Pancreas (tissue), 10 donors: Measurements from ENCODE around the gene ADCY2. TPM values are rescaled to one million over a fixed set of nuclear protein-coding genes. Genes with fewer than 3 reads are reported as not detected.

Experiments
- ATAC-seq, 4 donors: fragments of 200-7000 bp; cut with Tn5 transposase; one replicate each; pipeline versions ENCODE4 v1.8.0 to v1.9.1; 2020; ENCODE audit warnings: mild to moderate bottlenecking in 4 of 4, moderate library complexity in 4 of 4
- DNase-seq, 6 donors: peaks; one replicate each; pipeline ENCODE4 v3.0.0-alpha.2; 2020
- FAIRE-seq: peaks from 2 replicates; lab custom pipeline; 2012; peaks lifted over from hg19 to GRCh38; lab: Jason Lieb, UNC
- H3K27ac ChIP-seq, 4 donors: fragments of 200-600 bp; sonication (generic); 1 replicate in 3 of 4; 2 replicates in 1 of 4; pipeline versions ENCODE4 v1.5.0 to v1.8.0; 2020
- H3K27me3 ChIP-seq, 4 donors: fragments of 200-600 bp; one replicate each; pipeline ENCODE4 v1.8.0; 2021
- H3K36me3 ChIP-seq, 3 donors: fragments of 200-600 bp; sonication (generic) in 1 of 3; one replicate each; pipeline versions ENCODE4 v1.5.0 to v1.8.0; 2020 to 2021
- H3K4me1 ChIP-seq, 3 donors: fragments of 200-600 bp; one replicate each; pipeline ENCODE4 v1.8.0; 2021
- H3K4me3 ChIP-seq, 4 donors: fragments of 200-600 bp; sonication (generic) in 2 of 4; one replicate each; pipeline versions ENCODE4 v1.5.0 to v1.8.0; 2020 to 2021
- H3K9me3 ChIP-seq, 4 donors: fragments of 200-600 bp; one replicate each; pipeline ENCODE4 v1.8.0; 2021
- WGBS, 2 donors: extraction: QIAGEN DNeasy Blood & Tissue Kit; methylation state at CpG; one replicate each; pipeline ENCODE4 v1.1.7; 2013; 5-methylcytosine and 5-hydroxymethylcytosine counted together
- intact Hi-C, 3 donors: fragments of 100-400 bp; cut with DNase I; formaldehyde crosslinking; loops; one replicate each; pipeline versions ENCODE4 v1.11.1 to v1.14.2; 2022
- polyA plus RNA-seq, 2 donors: library from polyadenylated mRNA; stranded (reverse); fragments of 200-250 nt; gene quantifications; one replicate each; pipeline ENCODE4 v1.2.3, GENCODE V29; 2013
- total RNA-seq, 6 donors: library from RNA; stranded (reverse); fragmentation: NEBNext Ultra II Directional in 4 of 6; extraction: Animal tissue kit (Norgen Biotek cat#: 25700) in 4 of 6; gene quantifications; one replicate each; pipeline versions ENCODE4 v1.2.1 to v1.2.4, GENCODE V29; 2021 to 2023
- TF ChIP-seq, protein P1 (sequence below), 4 donors: fragments of 200-600 bp; sonication (generic) in 3 of 4; IDR thresholded peaks; one replicate each; pipeline versions ENCODE4 v1.5.0 to v1.8.0; 2021; ENCODE audit warnings: antibody characterized with exemption in 4 of 4
- donor health status: healthy with polysubstance abuse.
- donor health status: DM: no; HTN: no; CAD: no; lungs with moderate emphysema.
- donor health status: DM: no; HTN: no; CAD: no.
- donor health status: control.
- donor health status: control.
- donor health status: Bipolar disorder and iron deficiency.
- donor health status: DM: yes; HTN: yes; CAD: no.
- donor health status: DM: no; HTN: no; CAD: no.
- donor health status: DM: no; HTN: no; CAD: no.
- donor health status: DM: yes; HTN: yes; CAD: no.

Gene ADCY2
- total and polyA plus RNA-seq, 8 donors, result 0.19 to 2.2 (median 0.50) TPM

DNA sequence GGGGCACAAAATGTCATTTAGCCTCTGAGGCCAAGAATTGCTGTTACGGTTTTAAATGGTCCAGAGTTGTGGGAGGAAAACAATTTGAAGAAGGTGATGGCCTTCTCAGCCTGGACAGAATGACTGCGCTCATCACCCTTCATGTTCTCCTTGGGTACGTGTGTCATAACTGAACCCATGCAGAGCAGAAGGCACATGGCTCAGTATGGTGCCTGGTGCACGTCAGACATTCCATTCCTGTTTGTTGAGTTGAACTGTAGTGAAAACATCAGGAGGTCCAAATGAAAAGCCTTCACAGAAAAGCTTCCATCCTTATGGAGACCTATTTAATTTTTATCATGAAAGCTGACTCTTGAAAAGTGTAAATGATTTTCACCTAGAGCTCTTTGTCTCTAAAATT, 321.8 kb downstream of the ADCY2 start:
- TF ChIP-seq, protein P1, sequence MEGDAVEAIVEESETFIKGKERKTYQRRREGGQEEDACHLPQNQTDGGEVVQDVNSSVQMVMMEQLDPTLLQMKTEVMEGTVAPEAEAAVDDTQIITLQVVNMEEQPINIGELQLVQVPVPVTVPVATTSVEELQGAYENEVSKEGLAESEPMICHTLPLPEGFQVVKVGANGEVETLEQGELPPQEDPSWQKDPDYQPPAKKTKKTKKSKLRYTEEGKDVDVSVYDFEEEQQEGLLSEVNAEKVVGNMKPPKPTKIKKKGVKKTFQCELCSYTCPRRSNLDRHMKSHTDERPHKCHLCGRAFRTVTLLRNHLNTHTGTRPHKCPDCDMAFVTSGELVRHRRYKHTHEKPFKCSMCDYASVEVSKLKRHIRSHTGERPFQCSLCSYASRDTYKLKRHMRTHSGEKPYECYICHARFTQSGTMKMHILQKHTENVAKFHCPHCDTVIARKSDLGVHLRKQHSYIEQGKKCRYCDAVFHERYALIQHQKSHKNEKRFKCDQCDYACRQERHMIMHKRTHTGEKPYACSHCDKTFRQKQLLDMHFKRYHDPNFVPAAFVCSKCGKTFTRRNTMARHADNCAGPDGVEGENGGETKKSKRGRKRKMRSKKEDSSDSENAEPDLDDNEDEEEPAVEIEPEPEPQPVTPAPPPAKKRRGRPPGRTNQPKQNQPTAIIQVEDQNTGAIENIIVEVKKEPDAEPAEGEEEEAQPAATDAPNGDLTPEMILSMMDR (IDR thresholded peaks at IDR 0.05), result no peak
- FAIRE-seq (no peak), DNase-seq (no peak), ATAC-seq (no peak)
- intact Hi-C loops, result no loop called here
- no peak overlapping the region for H3K4me3 ChIP-seq
- H3K4me1 ChIP-seq, result no peaks in the 10 kb centered on the region
- H3K27me3 ChIP-seq, result no peaks in the 10 kb centered on the region
- WGBS, 2 donors, result 75 to 89% methylated on average over 4 of the region's 4 CpGs
- no peaks in the 10 kb centered on the region for H3K36me3 ChIP-seq
- no peak overlapping the region for H3K27ac ChIP-seq
- no peaks in the 10 kb centered on the region for H3K9me3 ChIP-seq

DNA sequence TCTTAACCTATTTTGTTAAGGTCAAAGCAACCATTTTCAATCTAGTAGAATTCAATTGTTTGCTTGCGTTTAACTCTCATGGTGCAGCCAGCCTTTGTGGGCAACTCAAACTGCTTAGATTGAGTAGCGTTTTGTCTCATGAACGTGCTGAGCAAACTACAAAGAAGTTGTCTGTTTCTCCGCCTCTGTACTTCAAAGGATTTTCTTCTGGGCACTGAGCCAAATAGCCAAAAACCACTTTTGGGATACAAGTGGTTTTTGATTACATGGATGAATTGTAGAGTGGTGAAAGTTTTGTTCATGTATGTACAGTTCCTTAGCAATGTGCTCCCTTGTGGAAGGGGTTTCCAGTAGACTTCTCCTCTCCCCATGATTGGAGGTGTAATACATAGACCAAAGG, 332.1 kb downstream of the ADCY2 start:
- Histone ChIP-seq H3K4me1 (no peaks in the 10 kb centered on the region), H3K9me3 (no peaks in the 10 kb centered on the region), H3K27ac (no peak overlapping the region), H3K27me3 (no peaks in the 10 kb centered on the region), H3K36me3 (no peaks in the 10 kb centered on the region), H3K4me3 (no peak overlapping the region)
- 65 to 75% methylated on average over 4 of the region's 4 CpGs for WGBS, 2 donors
- TF ChIP-seq, protein P1 (IDR thresholded peaks at IDR 0.05), result no peak
- ATAC-seq, result no peak
- DNase-seq, result no peak
- FAIRE-seq, result no peak
- intact Hi-C loops, result no loop called here

- intact Hi-C loops, result loop anchor here in 1 of 3 donors (5.0 to 10.0 kb wide), 2 partner anchors 977 to 1104 kb away; no protein-coding TSS in a partner anchor
These were observed 345.6 kb downstream of the ADCY2 start for GRCh38 chr5:7741415-7742065.

DNA sequence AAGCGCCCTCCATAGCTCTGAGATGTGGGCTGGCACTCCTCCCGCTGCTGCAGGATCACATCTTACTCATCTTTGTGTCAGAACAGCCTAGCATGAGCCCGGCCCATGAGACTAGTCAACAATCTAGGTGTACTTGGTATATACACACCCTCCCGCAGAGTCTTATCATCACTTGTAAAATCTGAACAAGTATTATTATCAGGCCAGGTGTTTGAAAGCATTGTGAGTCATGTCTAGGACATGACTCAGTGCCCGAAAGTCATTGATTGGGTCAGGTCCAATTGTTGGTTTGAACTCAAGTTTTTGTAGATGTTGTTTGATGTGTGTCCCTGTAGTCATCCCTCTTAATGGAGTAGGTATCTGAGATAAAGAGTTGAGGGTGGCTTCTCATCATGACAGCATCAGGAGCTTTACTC, 346.3 kb downstream of the ADCY2 start:
- FAIRE-seq (no peak), DNase-seq (no peak), ATAC-seq (peak in 3 of 4 donors; percentile 47 to 59 (median 55))
- intact Hi-C loops, result loop anchor here in 1 of 3 donors (5.0 to 10.0 kb wide), 2 partner anchors 977 to 1105 kb away; no protein-coding TSS in a partner anchor
- Histone ChIP-seq H3K36me3 (no peaks in the 10 kb centered on the region), H3K4me1 (no peaks in the 10 kb centered on the region), H3K9me3 (no peaks in the 10 kb centered on the region), H3K27ac (no peak overlapping the region), H3K27me3 (no peaks in the 10 kb centered on the region), H3K4me3 (no peak overlapping the region)
- TF ChIP-seq, protein P1 (IDR thresholded peaks at IDR 0.05), result no peak
- 50 to 54% methylated on average over 5 of the region's 5 CpGs for WGBS, 2 donors

More at GRCh38 chr5:7741415-7742065, 345.6 kb downstream of the ADCY2 start:
- no peak overlapping the region for H3K4me3 ChIP-seq
- H3K27me3 ChIP-seq, result no peaks in the 10 kb centered on the region
- ATAC-seq, result no peak
- WGBS, 2 donors, result 83 to 90% methylated on average over 5 of the region's 5 CpGs
- no peaks in the 10 kb centered on the region for H3K36me3 ChIP-seq
- no peaks in the 10 kb centered on the region for H3K4me1 ChIP-seq
- no peak overlapping the region for H3K27ac ChIP-seq
- no peak for DNase-seq
- no peaks in the 10 kb centered on the region for H3K9me3 ChIP-seq
- no peak for FAIRE-seq
- TF ChIP-seq, protein P1 (IDR thresholded peaks at IDR 0.05), result no peak
